Mononuclear cell (primary cell): ENCODE results near the gene WNK1. TPM values are rescaled to one million over a fixed set of nuclear protein-coding genes. Genes with fewer than 3 reads are reported as not detected.
"Not testable (repeated sequence)": the region's sequence is repeated elsewhere in the genome, so short reads cannot be mapped to it uniquely, and the experiment has no call there.

Experiments
- H3K27me3 ChIP-seq: 2 replicates; pipeline ENCODE4 v1.6.0; 2011; ENCODE audit warnings: low read length, control low read depth; ENCODE audit not compliant: insufficient read depth
- H3K4me1 ChIP-seq: 2 replicates; pipeline ENCODE4 v1.5.1; 2011; ENCODE audit warnings: mild to moderate bottlenecking, low read length, control low read depth; ENCODE audit not compliant: insufficient read depth
- H3K4me3 ChIP-seq: 2 replicates; pipeline ENCODE4 v1.5.1; 2011; ENCODE audit warnings: mild to moderate bottlenecking, low read length, moderate library complexity
- H3K9me3 ChIP-seq: 2 replicates; pipeline ENCODE4 v1.5.1; 2011; ENCODE audit warnings: low read depth, mild to moderate bottlenecking, control low read depth, low read length
- total RNA-seq: library from RNA; depleted of rRNA; stranded (reverse); fragments of >200 nt; gene quantifications from one replicate; pipeline ENCODE4 v1.2.3, GENCODE V29; 2012

The WNK1 gene
- total RNA-seq, 1 donor = 94.1 TPM

- Histone ChIP-seq H3K27me3 (no peaks in the 10 kb centered on the region), H3K9me3 (no peaks in the 10 kb centered on the region), H3K4me1 (peaks cover 39% of the 10 kb centered on the region), H3K4me3 (peak overlapping the region; percentile 71)
These were observed 2.6 kb downstream of the WNK1 start for GRCh38 chr12:754851-755562.

DNA sequence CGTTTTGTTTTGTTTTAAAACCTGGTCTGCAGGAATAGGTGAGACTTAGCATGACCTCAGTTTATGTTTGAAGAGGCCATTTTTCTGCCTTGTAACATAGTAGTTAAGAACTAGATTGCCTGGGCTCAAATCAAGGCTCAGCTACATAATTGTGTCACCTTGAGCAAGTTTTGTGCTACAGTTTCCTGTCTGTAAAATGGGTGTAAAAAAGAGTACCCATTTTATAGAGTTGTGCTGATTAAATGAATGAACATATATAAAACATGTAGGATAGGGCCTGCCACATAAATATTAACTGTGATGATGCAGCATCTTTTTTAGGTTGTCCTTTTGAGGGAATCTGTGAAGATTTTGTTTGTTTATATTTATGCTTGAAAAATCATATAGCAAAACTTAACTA is 7.2 kb downstream of the WNK1 start:
- Histone ChIP-seq H3K9me3 (no peaks in the 10 kb centered on the region), H3K4me3 (no peak overlapping the region), H3K27me3 (no peaks in the 10 kb centered on the region), H3K4me1 (peaks cover 30% of the 10 kb centered on the region)

DNA sequence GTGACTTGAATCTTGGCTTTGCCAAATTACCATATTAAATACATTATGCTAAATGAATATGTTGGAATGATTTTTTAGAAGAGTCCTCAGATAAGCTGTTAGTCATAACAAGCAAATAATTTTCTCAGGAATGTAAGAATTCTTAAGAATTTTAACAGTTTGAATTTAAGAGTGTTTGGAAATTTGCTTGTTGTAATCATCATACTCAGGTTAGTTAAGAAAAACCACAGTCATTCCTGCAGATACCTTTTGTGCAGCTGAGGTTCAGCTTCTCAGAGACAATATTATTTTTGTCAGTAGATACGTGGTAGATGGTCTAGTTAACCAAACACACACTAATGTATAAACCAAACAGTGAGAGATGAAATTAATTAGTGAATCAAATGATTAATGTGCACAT is 8.9 kb downstream of the WNK1 start:
- no peaks in the 10 kb centered on the region for H3K27me3 ChIP-seq
- no peaks in the 10 kb centered on the region for H3K9me3 ChIP-seq
- peaks cover 31% of the 10 kb centered on the region for H3K4me1 ChIP-seq
- no peak overlapping the region for H3K4me3 ChIP-seq

DNA sequence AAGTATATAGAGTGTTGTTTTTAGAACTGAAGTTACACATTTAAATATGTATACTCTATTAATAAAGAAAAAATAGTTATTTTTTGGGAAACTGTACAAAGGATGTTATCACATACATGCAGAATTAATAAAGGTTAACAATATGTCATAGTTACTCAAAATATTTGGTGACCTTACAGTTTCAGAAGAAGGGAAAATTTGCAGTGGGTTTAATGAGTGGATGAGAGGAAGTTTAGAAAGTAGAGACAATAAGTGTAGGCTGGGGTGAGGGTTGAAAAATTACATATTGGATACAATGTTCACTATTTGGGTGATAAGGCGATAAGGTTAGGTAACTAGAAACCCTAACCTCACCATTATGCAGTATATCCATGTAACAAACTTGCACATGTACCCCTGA is 13.5 kb downstream of the WNK1 start:
- Histone ChIP-seq H3K4me1 (peaks cover 35% of the 10 kb centered on the region), H3K27me3 (no peaks in the 10 kb centered on the region), H3K9me3 (no peaks in the 10 kb centered on the region), H3K4me3 (no peak overlapping the region)

- peaks cover 50% of the 10 kb centered on the region for H3K4me1 ChIP-seq
- no peak overlapping the region for H3K4me3 ChIP-seq
- H3K9me3 ChIP-seq = no peaks in the 10 kb centered on the region
- no peaks in the 10 kb centered on the region for H3K27me3 ChIP-seq
These were observed 16.1 kb downstream of the WNK1 start for GRCh38 chr12:768434-768833.

DNA sequence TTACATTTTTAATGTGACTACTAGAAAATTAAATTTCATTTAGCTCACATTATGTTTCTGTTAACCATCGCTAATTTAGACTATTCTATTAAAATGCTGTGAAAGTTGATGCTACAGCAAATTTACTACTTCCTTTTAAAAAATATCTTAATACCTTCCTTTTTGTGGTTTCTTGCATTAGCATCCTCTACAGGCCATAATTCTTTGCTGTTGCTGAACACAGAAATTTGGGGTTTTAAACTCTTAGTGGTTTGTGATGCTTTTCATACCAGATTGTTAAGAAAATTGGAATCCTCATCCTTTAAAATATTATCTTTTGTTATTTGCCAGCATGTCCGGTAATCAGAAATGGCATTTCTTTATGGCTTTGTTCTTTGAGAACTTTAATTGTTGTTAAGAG is 18.1 kb downstream of the WNK1 start:
- Histone ChIP-seq H3K4me3 (no peak overlapping the region), H3K9me3 (no peaks in the 10 kb centered on the region), H3K27me3 (no peaks in the 10 kb centered on the region), H3K4me1 (peaks cover 53% of the 10 kb centered on the region)

GRCh38 chr12:772056-772697 is 19.8 kb downstream of the WNK1 start:
- Histone ChIP-seq H3K27me3 (no peaks in the 10 kb centered on the region), H3K4me1 (peaks cover 58% of the 10 kb centered on the region), H3K4me3 (no peak overlapping the region), H3K9me3 (no peaks in the 10 kb centered on the region)

DNA sequence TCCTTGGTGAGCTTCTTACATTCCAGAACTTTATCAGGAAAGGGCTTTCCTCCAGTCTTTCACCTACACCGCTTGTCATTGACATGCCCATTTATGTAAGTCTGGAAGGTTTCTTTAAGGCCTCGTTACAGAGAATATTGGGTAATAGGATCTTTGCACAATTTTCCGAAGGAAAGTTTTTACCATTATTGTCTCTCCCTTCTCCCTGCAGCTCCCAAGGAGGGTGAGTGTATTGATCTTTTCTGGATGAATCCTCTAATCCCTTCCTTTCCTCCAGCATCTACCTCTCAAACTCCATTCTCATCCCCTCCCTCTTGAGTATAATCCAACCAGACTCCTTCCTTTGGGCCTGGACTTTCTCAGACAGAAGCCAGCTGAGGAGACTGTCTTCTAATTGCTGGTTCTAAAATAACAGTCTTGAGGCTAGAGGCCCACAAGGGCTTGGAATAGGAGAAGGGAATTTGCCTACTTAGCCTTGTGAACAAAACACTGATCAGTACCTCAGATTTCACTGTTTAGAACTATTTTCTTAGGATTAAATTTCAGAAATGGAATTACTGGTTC is 21.8 kb downstream of the WNK1 start:
- Histone ChIP-seq H3K27me3 (no peaks in the 10 kb centered on the region), H3K4me3 (no peak overlapping the region), H3K9me3 (no peaks in the 10 kb centered on the region), H3K4me1 (peaks cover 51% of the 10 kb centered on the region)

- peaks cover 47% of the 10 kb centered on the region for H3K4me1 ChIP-seq
- H3K9me3 ChIP-seq, H3K27me3 ChIP-seq, H3K4me3 ChIP-seq: not testable (repeated sequence)
These were observed 23.8 kb downstream of the WNK1 start for GRCh38 chr12:775973-776771.

DNA sequence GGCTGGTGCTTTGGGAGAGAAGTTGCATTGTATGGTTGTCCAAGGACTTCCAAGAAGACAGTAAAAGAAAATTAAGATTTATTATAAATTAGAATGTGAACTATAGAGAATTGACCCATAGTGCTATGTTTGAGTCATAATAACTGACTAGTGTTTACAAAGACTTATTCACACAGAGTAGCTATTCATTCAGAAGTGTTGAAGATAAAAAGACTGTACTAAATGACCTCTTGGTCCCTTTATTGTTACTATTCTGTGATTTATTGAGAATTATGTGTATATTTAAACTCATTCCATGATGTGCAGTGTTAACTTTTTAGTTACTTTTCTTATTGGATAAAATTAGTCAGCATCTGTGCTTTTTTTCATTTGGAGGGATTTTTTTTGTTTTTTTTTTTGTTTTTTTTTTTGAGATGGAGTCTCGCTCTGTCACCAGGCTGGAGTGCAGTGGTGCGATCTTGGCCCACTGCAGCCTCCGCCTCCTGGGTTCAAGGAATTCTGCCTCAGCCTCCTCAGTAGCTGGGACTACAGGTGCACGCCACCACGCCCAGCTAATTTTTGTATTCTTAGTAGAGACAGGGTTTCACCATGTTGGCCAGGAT is 24.5 kb downstream of the WNK1 start:
- peaks cover 40% of the 10 kb centered on the region for H3K4me1 ChIP-seq
- H3K27me3 ChIP-seq, H3K9me3 ChIP-seq, H3K4me3 ChIP-seq: not testable (repeated sequence)

DNA sequence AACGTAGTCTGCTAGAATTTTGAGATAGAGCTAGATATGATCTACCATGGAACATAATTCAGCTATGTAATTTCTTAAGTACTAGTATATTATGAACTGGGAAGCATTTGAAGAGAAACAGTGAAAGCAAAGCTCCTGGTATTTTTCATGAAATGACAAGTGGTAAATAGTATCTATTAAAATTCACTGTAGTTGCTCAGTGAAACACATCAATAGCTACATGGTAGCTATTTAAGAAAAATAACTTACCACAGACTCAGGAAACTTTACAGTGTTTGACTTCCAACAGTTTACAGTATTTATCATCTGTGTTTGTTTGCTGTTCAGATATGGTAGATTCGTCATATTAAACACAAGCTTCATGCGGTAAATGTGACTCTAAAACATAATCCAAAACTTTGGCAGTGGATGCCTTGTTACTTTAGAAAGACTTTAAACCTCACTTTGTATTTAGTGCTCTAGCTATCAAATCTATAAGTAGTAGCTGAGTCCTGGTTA is 25.2 kb downstream of the WNK1 start:
- H3K4me1 ChIP-seq = peaks cover 40% of the 10 kb centered on the region
- no peaks in the 10 kb centered on the region for H3K27me3 ChIP-seq
- H3K9me3 ChIP-seq = no peaks in the 10 kb centered on the region
- no peak overlapping the region for H3K4me3 ChIP-seq

GRCh38 chr12:778615-779014 is 26.2 kb downstream of the WNK1 start:
- Histone ChIP-seq H3K27me3 (no peaks in the 10 kb centered on the region), H3K4me1 (peaks cover 34% of the 10 kb centered on the region), H3K4me3 (no peak overlapping the region), H3K9me3 (no peaks in the 10 kb centered on the region)

DNA sequence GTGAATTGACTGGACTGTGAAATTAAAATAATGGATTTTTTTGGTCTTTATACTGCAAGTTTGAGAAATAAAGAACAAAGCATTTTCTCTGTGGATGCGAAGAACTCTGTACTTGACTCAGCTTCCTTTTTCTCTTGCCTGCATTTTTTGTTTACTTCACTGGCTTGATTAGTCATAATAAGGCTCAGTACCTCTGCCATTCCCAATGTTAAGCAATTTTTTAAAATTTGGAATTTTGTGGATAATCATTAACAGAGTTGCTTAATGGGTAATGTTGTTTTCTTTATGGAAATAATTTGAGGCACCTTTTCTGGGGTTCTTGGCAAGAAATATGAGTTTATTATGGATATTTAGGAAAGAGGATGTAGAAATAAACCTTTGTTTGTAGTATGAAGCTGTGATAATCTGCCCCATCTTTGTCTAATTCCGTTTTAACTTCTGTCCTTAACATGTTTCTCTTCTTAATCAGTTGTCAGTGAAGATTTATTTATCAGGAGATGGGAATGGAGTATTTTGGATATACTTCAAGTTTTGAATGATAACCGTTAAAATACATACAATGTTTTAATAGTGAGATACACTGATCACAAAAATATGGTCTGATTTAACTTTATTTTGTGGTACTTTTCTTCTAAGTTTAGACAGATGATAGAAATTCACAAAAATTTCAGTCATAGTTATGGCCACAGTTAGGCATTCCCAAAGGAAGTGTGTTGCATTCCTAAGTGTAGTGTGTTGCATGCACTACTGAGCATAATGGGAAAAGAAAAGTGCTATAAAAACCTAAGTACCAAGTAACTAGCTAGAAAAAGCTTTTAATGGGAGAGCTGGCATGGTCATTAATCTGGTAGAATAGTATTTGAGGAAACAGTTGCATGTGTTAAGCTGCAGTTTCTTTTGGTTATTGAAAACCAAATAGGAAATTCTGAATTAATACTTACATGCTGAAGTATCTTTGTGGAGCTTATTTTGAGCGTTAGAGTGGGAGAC is 27.7 kb downstream of the WNK1 start:
- Histone ChIP-seq H3K4me1 (peaks cover 27% of the 10 kb centered on the region), H3K27me3 (no peaks in the 10 kb centered on the region), H3K4me3 (no peak overlapping the region), H3K9me3 (no peaks in the 10 kb centered on the region)
